ENCODE data around the gene RPL38. TPM values are rescaled to one million over a fixed set of nuclear protein-coding genes. Genes with fewer than 3 reads are reported as not detected.

Gene RPL38
- total RNA-seq, result 1,316 TPM
- polyA plus RNA-seq, result 1,000 to 10,000 TPM; 1,826 to 2,253 (median 2,137) TPM

GRCh38 chr17:74203439-74204240 is at the start of gene RPL38:
Gene RPL38 (plus strand): TSS chr17:74203678. CDS start chr17:74203956, 278 bp downstream.
- peak; percentile 92 to 98 (median 94) for DNase-seq
- Histone ChIP-seq H3K4me3 (ENCODE audit: low read depth, low read length) (peak within 1 kb of the TSS; percentile 91), H3K27ac (ENCODE audit: insufficient read depth, low read length, poor library complexity, severe bottlenecking) (peak within 1 kb of the TSS; percentile 79), H3K36me3 (ENCODE audit: control insufficient read depth, insufficient read depth, low read length) (peaks cover 35% of the 10 kb centered on the region), H3K27me3 (ENCODE audit: control insufficient read depth, insufficient read depth, low read length) (no peaks in the 10 kb centered on the region), H3K9me3 (ENCODE audit: control insufficient read depth in 2 of 2, low read length in 2 of 2) (no peaks in the 10 kb centered on the region), H3K4me1 (ENCODE audit: control insufficient read depth, insufficient read depth, low read length, poor library complexity, severe bottlenecking) (peaks cover 38% of the 10 kb centered on the region)
- Mint-ChIP-seq H3K4me3 (peak within 1 kb of the TSS; percentile 90 to 100 (median 98)), H3K27me3 (peaks cover 36% of the 10 kb centered on the region), H3K36me3 (peaks cover 17% of the 10 kb centered on the region), H3K27ac (peak within 1 kb of the TSS; percentile 97 to 99 (median 97)), H3K4me1 (peaks cover 0 to 49% (median 30%) of the 10 kb centered on the region in 4 donors), H3K9me3 (no peaks in the 10 kb centered on the region)
- ATAC-seq (ENCODE audit: low read depth in 2 of 2), result peak; percentile 85 to 88

DNA sequence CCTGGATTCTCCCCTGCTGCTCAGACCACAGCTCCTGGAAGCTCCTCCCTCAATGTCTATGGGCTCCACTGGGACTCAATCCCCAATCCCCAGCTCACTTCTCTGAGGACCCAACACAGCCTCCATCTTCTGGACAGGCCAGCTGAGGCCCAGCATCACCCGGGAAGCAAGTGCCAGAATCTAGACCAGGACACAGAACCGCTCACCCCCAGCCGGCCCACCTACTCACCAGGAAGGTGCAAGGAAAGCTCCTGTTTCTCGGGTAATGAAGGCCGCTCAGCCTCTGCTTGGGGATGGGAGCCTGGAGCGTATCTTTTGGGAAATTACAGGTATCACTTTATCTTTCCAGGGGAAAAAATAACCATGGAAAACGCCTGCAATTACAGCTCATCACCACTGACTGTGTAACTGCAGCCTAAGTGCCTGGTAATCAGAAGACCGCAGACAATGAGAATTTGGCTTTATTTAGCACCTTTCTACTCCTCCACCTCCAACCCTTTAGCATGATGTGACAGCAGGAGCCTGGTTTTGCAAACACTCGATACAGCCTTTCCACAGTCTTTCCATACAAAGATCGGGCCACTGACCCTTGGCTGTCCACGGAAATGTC is 49.6 kb upstream of the RPL38 start:
- no peaks in the 10 kb centered on the region for H3K9me3 ChIP-seq (ENCODE audit: control insufficient read depth in 2 of 2, low read length in 2 of 2)
- H3K4me3 Mint-ChIP-seq, result no peak overlapping the region
- no peaks in the 10 kb centered on the region for H3K4me1 ChIP-seq (ENCODE audit: control insufficient read depth, insufficient read depth, low read length, poor library complexity, severe bottlenecking)
- H3K27ac ChIP-seq (ENCODE audit: insufficient read depth, low read length, poor library complexity, severe bottlenecking), result no peak overlapping the region
- H3K9me3 Mint-ChIP-seq, result peaks cover 0 to 5% (median 0%) of the 10 kb centered on the region in 7 donors
- H3K36me3 Mint-ChIP-seq, result no peaks in the 10 kb centered on the region
- DNase-seq, result no peak
- H3K4me1 Mint-ChIP-seq, result no peaks in the 10 kb centered on the region
- ATAC-seq (ENCODE audit: low read depth in 2 of 2), result no peak
- peaks cover 21% of the 10 kb centered on the region for H3K27me3 Mint-ChIP-seq
- no peak overlapping the region for H3K27ac Mint-ChIP-seq
- no peaks in the 10 kb centered on the region for H3K27me3 ChIP-seq (ENCODE audit: control insufficient read depth, insufficient read depth, low read length)
- H3K36me3 ChIP-seq (ENCODE audit: control insufficient read depth, insufficient read depth, low read length), result no peaks in the 10 kb centered on the region
- no peak overlapping the region for H3K4me3 ChIP-seq (ENCODE audit: low read depth, low read length)

GRCh38 chr17:74156878-74157277 is 46.6 kb upstream of the RPL38 start:
- Histone ChIP-seq H3K4me1 (ENCODE audit: control insufficient read depth, insufficient read depth, low read length, poor library complexity, severe bottlenecking) (no peaks in the 10 kb centered on the region), H3K36me3 (ENCODE audit: control insufficient read depth, insufficient read depth, low read length) (no peaks in the 10 kb centered on the region), H3K4me3 (ENCODE audit: low read depth, low read length) (no peak overlapping the region), H3K27ac (ENCODE audit: insufficient read depth, low read length, poor library complexity, severe bottlenecking) (no peak overlapping the region), H3K9me3 (ENCODE audit: control insufficient read depth in 2 of 2, low read length in 2 of 2) (no peaks in the 10 kb centered on the region), H3K27me3 (ENCODE audit: control insufficient read depth, insufficient read depth, low read length) (no peaks in the 10 kb centered on the region)
- Mint-ChIP-seq H3K4me1 (no peaks in the 10 kb centered on the region), H3K27ac (no peak overlapping the region), H3K4me3 (no peak overlapping the region), H3K36me3 (no peaks in the 10 kb centered on the region), H3K27me3 (peaks cover 14% of the 10 kb centered on the region), H3K9me3 (peaks cover 0 to 5% (median 0%) of the 10 kb centered on the region in 7 donors)
- DNase-seq (no peak), ATAC-seq (ENCODE audit: low read depth in 2 of 2) (no peak)

- Histone ChIP-seq H3K27ac (ENCODE audit: insufficient read depth, low read length, poor library complexity, severe bottlenecking) (no peak overlapping the region), H3K27me3 (ENCODE audit: control insufficient read depth, insufficient read depth, low read length) (no peaks in the 10 kb centered on the region), H3K36me3 (ENCODE audit: control insufficient read depth, insufficient read depth, low read length) (no peaks in the 10 kb centered on the region), H3K4me1 (ENCODE audit: control insufficient read depth, insufficient read depth, low read length, poor library complexity, severe bottlenecking) (no peaks in the 10 kb centered on the region), H3K9me3 (ENCODE audit: control insufficient read depth in 2 of 2, low read length in 2 of 2) (no peaks in the 10 kb centered on the region), H3K4me3 (ENCODE audit: low read depth, low read length) (no peak overlapping the region)
- no peaks in the 10 kb centered on the region for H3K36me3 Mint-ChIP-seq
- DNase-seq (no peak), ATAC-seq (ENCODE audit: low read depth in 2 of 2) (no peak)
- no peak overlapping the region for H3K27ac Mint-ChIP-seq
- no peak overlapping the region for H3K4me3 Mint-ChIP-seq
- H3K9me3 Mint-ChIP-seq, result peaks cover 0 to 5% (median 0%) of the 10 kb centered on the region in 7 donors
- H3K27me3 Mint-ChIP-seq, result peaks cover 14% of the 10 kb centered on the region
- no peaks in the 10 kb centered on the region for H3K4me1 Mint-ChIP-seq
Measured at GRCh38 chr17:74157366-74157765, 46.1 kb upstream of the RPL38 start.

- Histone ChIP-seq H3K4me1 (ENCODE audit: control insufficient read depth, insufficient read depth, low read length, poor library complexity, severe bottlenecking) (no peaks in the 10 kb centered on the region), H3K27me3 (ENCODE audit: control insufficient read depth, insufficient read depth, low read length) (no peaks in the 10 kb centered on the region), H3K36me3 (ENCODE audit: control insufficient read depth, insufficient read depth, low read length) (no peaks in the 10 kb centered on the region), H3K4me3 (ENCODE audit: low read depth, low read length) (no peak overlapping the region), H3K9me3 (ENCODE audit: control insufficient read depth in 2 of 2, low read length in 2 of 2) (no peaks in the 10 kb centered on the region), H3K27ac (ENCODE audit: insufficient read depth, low read length, poor library complexity, severe bottlenecking) (no peak overlapping the region)
- Mint-ChIP-seq H3K36me3 (no peaks in the 10 kb centered on the region), H3K4me1 (no peaks in the 10 kb centered on the region), H3K4me3 (no peak overlapping the region), H3K27ac (no peak overlapping the region), H3K9me3 (peaks cover 0 to 5% (median 0%) of the 10 kb centered on the region in 7 donors), H3K27me3 (peaks cover 14% of the 10 kb centered on the region)
- ATAC-seq (ENCODE audit: low read depth in 2 of 2) (no peak), DNase-seq (no peak)
Measured at GRCh38 chr17:74158761-74159160, 44.7 kb upstream of the RPL38 start.

DNA sequence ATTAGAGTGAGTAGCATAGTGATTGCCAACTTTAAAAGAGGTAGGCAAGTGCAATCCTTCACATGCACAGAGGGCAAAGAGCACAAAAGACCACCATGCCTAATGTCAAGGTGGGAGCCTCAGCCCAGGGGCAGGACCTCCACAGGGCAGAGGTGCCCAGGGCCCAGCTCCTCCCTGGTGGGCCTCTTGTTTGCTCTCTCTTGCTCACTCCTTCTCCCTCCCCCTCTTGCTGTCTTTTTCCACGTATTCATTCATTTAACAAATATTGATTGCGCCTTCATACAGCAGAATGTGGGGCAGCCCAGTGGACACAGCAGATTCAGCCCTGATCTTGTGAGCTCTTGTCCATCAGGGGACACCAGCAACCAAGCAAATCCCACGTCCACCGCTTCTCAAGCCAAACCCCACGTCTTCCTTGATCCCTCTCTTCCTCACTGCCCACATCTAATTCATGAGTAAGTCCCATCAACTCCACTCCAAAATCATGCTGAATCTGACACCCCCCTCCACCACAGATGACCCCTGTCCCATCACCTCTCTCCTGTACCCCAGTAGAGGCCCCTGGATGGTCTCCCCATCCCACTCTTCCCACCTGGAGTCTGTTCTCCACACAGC is 44.1 kb upstream of the RPL38 start:
- Histone ChIP-seq H3K27ac (ENCODE audit: insufficient read depth, low read length, poor library complexity, severe bottlenecking) (no peak overlapping the region), H3K27me3 (ENCODE audit: control insufficient read depth, insufficient read depth, low read length) (no peaks in the 10 kb centered on the region), H3K9me3 (ENCODE audit: control insufficient read depth in 2 of 2, low read length in 2 of 2) (no peaks in the 10 kb centered on the region), H3K4me3 (ENCODE audit: low read depth, low read length) (no peak overlapping the region), H3K4me1 (ENCODE audit: control insufficient read depth, insufficient read depth, low read length, poor library complexity, severe bottlenecking) (no peaks in the 10 kb centered on the region), H3K36me3 (ENCODE audit: control insufficient read depth, insufficient read depth, low read length) (no peaks in the 10 kb centered on the region)
- ATAC-seq (ENCODE audit: low read depth in 2 of 2) (no peak), DNase-seq (no peak)
- Mint-ChIP-seq H3K4me3 (no peak overlapping the region), H3K9me3 (peaks cover 0 to 5% (median 0%) of the 10 kb centered on the region in 7 donors), H3K27ac (no peak overlapping the region), H3K36me3 (no peaks in the 10 kb centered on the region), H3K4me1 (no peaks in the 10 kb centered on the region), H3K27me3 (peaks cover 14% of the 10 kb centered on the region)

DNA sequence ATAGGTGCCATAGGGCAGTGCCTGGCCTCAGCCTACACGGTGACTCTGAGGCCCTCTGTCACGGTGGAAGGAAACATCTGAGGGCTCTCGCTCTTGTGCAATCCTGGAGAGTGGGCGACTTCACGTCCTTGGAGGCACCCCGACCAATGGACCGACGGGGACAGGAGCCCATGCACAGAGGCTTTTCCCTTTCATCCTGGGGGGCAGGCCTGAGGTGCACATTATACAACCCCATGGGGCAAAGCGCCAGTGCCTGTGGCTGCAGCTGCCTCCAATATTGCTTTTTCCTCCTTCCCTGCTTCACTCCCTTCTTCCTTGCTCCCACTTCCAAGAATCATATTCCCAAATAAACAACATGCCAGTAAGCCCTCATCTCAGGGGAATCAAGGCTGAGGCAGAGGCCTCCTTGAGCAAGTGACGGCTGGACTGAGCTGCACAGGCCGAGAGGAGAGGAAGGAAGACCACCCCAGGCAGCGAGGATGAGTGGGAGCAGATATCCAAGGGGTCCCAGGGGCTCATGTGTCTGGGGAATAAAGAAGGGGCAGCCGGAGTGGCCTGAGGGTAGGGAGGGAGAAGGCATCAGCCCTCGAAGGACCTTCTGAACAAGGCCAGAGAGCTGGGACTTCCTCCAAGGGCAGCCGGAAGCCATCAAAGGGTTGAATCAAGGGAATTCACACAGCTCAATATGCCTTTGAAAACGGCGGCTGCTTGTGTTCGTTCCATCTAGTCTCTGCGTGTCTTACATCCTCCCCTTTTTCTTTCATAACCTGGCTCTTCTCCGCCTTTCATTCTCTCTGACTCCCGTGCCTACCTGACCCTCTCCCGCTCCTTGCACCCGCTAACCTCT is 42.6 kb upstream of the RPL38 start:
- Mint-ChIP-seq H3K4me3 (no peak overlapping the region), H3K36me3 (no peaks in the 10 kb centered on the region), H3K27me3 (peaks cover 14% of the 10 kb centered on the region), H3K9me3 (peaks cover 0 to 2% (median 0%) of the 10 kb centered on the region in 7 donors), H3K4me1 (no peaks in the 10 kb centered on the region), H3K27ac (no peak overlapping the region)
- Histone ChIP-seq H3K27me3 (ENCODE audit: control insufficient read depth, insufficient read depth, low read length) (no peaks in the 10 kb centered on the region), H3K9me3 (ENCODE audit: control insufficient read depth in 2 of 2, low read length in 2 of 2) (no peaks in the 10 kb centered on the region), H3K4me3 (ENCODE audit: low read depth, low read length) (no peak overlapping the region), H3K27ac (ENCODE audit: insufficient read depth, low read length, poor library complexity, severe bottlenecking) (no peak overlapping the region), H3K36me3 (ENCODE audit: control insufficient read depth, insufficient read depth, low read length) (no peaks in the 10 kb centered on the region), H3K4me1 (ENCODE audit: control insufficient read depth, insufficient read depth, low read length, poor library complexity, severe bottlenecking) (no peaks in the 10 kb centered on the region)
- DNase-seq (no peak), ATAC-seq (ENCODE audit: low read depth in 2 of 2) (no peak)

All from CD4-positive, CD25-positive, alpha-beta regulatory T cell (primary cell).